Esophagus squamous epithelium (tissue), 5 donors: ENCODE measurements around the gene CAMKMT. TPM values are rescaled to one million over a fixed set of nuclear protein-coding genes. Genes with fewer than 3 reads are reported as not detected.

Experiments used
- DNase-seq: peaks from one replicate; lab custom pipeline; 2025; lab: John Stamatoyannopoulos, UW
- H3K27ac ChIP-seq, 4 donors: fragments of 200-600 bp; sonication (generic); one replicate each; pipeline ENCODE4 v1.5.1; 2016 to 2019; ENCODE audit warnings: mild to moderate bottlenecking in 1 of 4
- H3K27me3 ChIP-seq, 4 donors: fragments of 200-600 bp; sonication (generic); 1 replicate in 3 of 4; 2 replicates in 1 of 4; pipeline versions ENCODE4 v1.5.1 to v1.6.0; 2017 to 2021; ENCODE audit warnings: antibody characterized with exemption in 1 of 4
- H3K36me3 ChIP-seq, 3 donors: fragments of 200-600 bp; sonication (generic); one replicate each; pipeline ENCODE4 v1.5.1; 2016 to 2019
- H3K4me1 ChIP-seq, 3 donors: fragments of 200-600 bp; sonication (generic); one replicate each; pipeline ENCODE4 v1.5.1; 2017 to 2019
- H3K4me3 ChIP-seq, 4 donors: fragments of 200-600 bp; sonication (generic); 1 replicate in 3 of 4; 2 replicates in 1 of 4; pipeline ENCODE4 v1.5.1; 2016 to 2019; ENCODE audit warnings: mild to moderate bottlenecking in 2 of 4, moderate library complexity in 1 of 4
- H3K9me3 ChIP-seq, 3 donors: fragments of 200-600 bp; sonication (generic); one replicate each; pipeline ENCODE4 v1.5.1; 2016 to 2019
- CTCF ChIP-seq, 6 experiments: fragments of 450-650 bp in 4 of 6; fragments of 200-600 bp in 2 of 6; sonication (generic) in 2 of 6; IDR thresholded peaks; one replicate each; pipeline ENCODE4 v1.5.1; 2016 to 2019; ENCODE audit warnings: antibody characterized with exemption in 6 of 6, mild to moderate bottlenecking in 4 of 6, moderate library complexity in 4 of 6
- POLR2A ChIP-seq, 4 donors: fragments of 450-650 bp; IDR thresholded peaks; one replicate each; pipeline ENCODE4 v1.6.1; 2017; ENCODE audit warnings: antibody characterized with exemption in 4 of 4, mild to moderate bottlenecking in 4 of 4, moderate library complexity in 3 of 4
- WGBS, 2 donors: methylation state at CpG; one replicate each; pipeline ENCODE4 v1.1.5; 2018; 5-methylcytosine and 5-hydroxymethylcytosine counted together
- intact Hi-C: fragments of 100-400 bp; cut with DNase I; formaldehyde crosslinking; loops from one replicate; pipeline ENCODE4 v1.15.0; 2022
- total RNA-seq, 4 donors: library from RNA; depleted of rRNA; stranded (reverse); fragments of >200 nt; gene quantifications; one replicate each; pipeline ENCODE4 v1.1.0, GENCODE V29; 2016
- donor health status: DM: yes; HTN: yes; CAD: no.

The CAMKMT gene
- total RNA-seq, 4 donors from 2014 or later, result 5.7 to 14.4 (median 10.6) TPM

- no peak overlapping the region for H3K27ac ChIP-seq
- H3K36me3 ChIP-seq, result no peaks in the 10 kb centered on the region
- intact Hi-C loops, result no loop called here
- H3K4me3 ChIP-seq, result no peak overlapping the region
- 85 to 90% methylated on average over 4 to 6 of the region's 6 CpGs for WGBS, 2 donors
- peaks cover 0 to 10% (median 4%) of the 10 kb centered on the region in 3 donors for H3K4me1 ChIP-seq
- peaks cover 0 to 17% (median 0%) of the 10 kb centered on the region in 4 donors for H3K27me3 ChIP-seq
- no peaks in the 10 kb centered on the region for H3K9me3 ChIP-seq
- no peak for DNase-seq
- TF ChIP-seq CTCF (IDR thresholded peaks at IDR 0.05) (no peak), POLR2A (IDR thresholded peaks at IDR 0.05) (no peak)
These were observed 408.8 kb downstream of the CAMKMT start for GRCh38 chr2:44770221-44771195.

GRCh38 chr2:44771522-44771921 is 409.8 kb downstream of the CAMKMT start:
- 100% methylated on average over 2 of the region's 2 CpGs for WGBS, 2 donors
- intact Hi-C loops, result no loop called here

GRCh38 chr2:44772131-44772530 is 410.4 kb downstream of the CAMKMT start:
- H3K4me3 ChIP-seq, result no peak overlapping the region
- H3K9me3 ChIP-seq, result no peaks in the 10 kb centered on the region
- WGBS, 2 donors, result 88 to 91% methylated on average over 9 of the region's 9 CpGs
- intact Hi-C loops, result no loop called here
- DNase-seq, result no peak
- TF ChIP-seq CTCF (IDR thresholded peaks at IDR 0.05) (no peak), POLR2A (IDR thresholded peaks at IDR 0.05) (no peak)
- no peak overlapping the region for H3K27ac ChIP-seq
- H3K27me3 ChIP-seq, result peaks cover 0 to 17% (median 0%) of the 10 kb centered on the region in 4 donors
- peaks cover 0 to 13% (median 4%) of the 10 kb centered on the region in 3 donors for H3K4me1 ChIP-seq
- H3K36me3 ChIP-seq, result no peaks in the 10 kb centered on the region

More at GRCh38 chr2:44771522-44771921, 409.8 kb downstream of the CAMKMT start:
- Histone ChIP-seq H3K4me1 (peaks cover 0 to 10% (median 4%) of the 10 kb centered on the region in 3 donors), H3K36me3 (no peaks in the 10 kb centered on the region), H3K27ac (no peak overlapping the region), H3K9me3 (no peaks in the 10 kb centered on the region), H3K27me3 (peaks cover 0 to 17% (median 0%) of the 10 kb centered on the region in 4 donors), H3K4me3 (no peak overlapping the region)
- DNase-seq, result no peak
- no peak for TF ChIP-seq CTCF (IDR thresholded peaks at IDR 0.05)

GRCh38 chr2:44772669-44773378 is 411.1 kb downstream of the CAMKMT start:
- no peak for DNase-seq
- Histone ChIP-seq H3K27me3 (peaks cover 0 to 13% (median 0%) of the 10 kb centered on the region in 4 donors), H3K4me1 (peaks cover 0 to 17% (median 4%) of the 10 kb centered on the region in 3 donors), H3K27ac (no peak overlapping the region), H3K9me3 (no peaks in the 10 kb centered on the region), H3K4me3 (no peak overlapping the region), H3K36me3 (no peaks in the 10 kb centered on the region)
- intact Hi-C loops, result no loop called here
- 80 to 93% methylated on average over 2 of the region's 2 CpGs for WGBS, 2 donors
- TF ChIP-seq POLR2A (IDR thresholded peaks at IDR 0.05) (no peak), CTCF (IDR thresholded peaks at IDR 0.05) (no peak)
